B cell (primary cell): Measurements from ENCODE around the gene MAN2A2. TPM values are rescaled to one million over a fixed set of nuclear protein-coding genes. Genes with fewer than 3 reads are reported as not detected.

Source experiments
- ATAC-seq: fragments of 200-7000 bp; cut with Tn5 transposase; one replicate; pipeline ENCODE4 v1.10.0; 2021; ENCODE audit warnings: low read depth, mild to moderate bottlenecking, moderate number of reproducible peaks, moderate library complexity
- CTCF ChIA-PET: fragments of 350-600 bp; sonication (Branson Sonifier 250); formaldehyde crosslinking; loops from one replicate; lab custom pipeline; 2021; ENCODE audit warnings: antibody characterized with exemption, inconsistent platforms; lab: Charles Lee
- POLR2A ChIA-PET: fragments of 350-600 bp; sonication (Branson Sonifier 250); formaldehyde crosslinking; loops from one replicate; lab custom pipeline; 2021; ENCODE audit warnings: antibody characterized with exemption; lab: Charles Lee
- DNase-seq: peaks from one replicate; pipeline ENCODE4 v3.0.0; 2013
- H2AFZ ChIP-seq: 2 replicates; pipeline ENCODE4 v1.6.1; 2012; ENCODE audit warnings: mild to moderate bottlenecking, low read depth, low read length; ENCODE audit not compliant: insufficient read depth, poor library complexity, severe bottlenecking
- H3K27ac ChIP-seq, 2 donors: 1 replicate in 1 of 2; 2 replicates in 1 of 2; pipeline ENCODE4 v1.5.1; 2012 to 2013; ENCODE audit warnings: low read length in 2 of 2, mild to moderate bottlenecking in 2 of 2, moderate library complexity in 1 of 2
- H3K27me3 ChIP-seq, 4 experiments: fragments of 200-600 bp in 1 of 4; sonication (generic) in 1 of 4; replicated peaks in 1 of 4; 1 replicate in 2 of 4; 2 replicates in 2 of 4; pipeline versions ENCODE4 v1.6.1 to v1.7.0; 2013 to 2016; ENCODE audit warnings: low read length in 3 of 4, mild to moderate bottlenecking in 2 of 4, mixed read lengths in 1 of 4, moderate library complexity in 1 of 4; ENCODE audit not compliant: insufficient read depth in 4 of 4, control insufficient read depth in 3 of 4; ENCODE audit errors: control extremely low read depth in 1 of 4
- H3K36me3 ChIP-seq, 2 experiments: replicated peaks in 1 of 2; 1 replicate in 1 of 2; 2 replicates in 1 of 2; pipeline versions ENCODE4 v1.6.1 to v1.7.1; 2013; ENCODE audit warnings: low read length in 1 of 2; ENCODE audit not compliant: insufficient read depth in 2 of 2, control insufficient read depth in 1 of 2; ENCODE audit errors: control extremely low read depth in 1 of 2, extremely low read depth in 1 of 2
- H3K4me1 ChIP-seq, 2 donors: fragments of 200-600 bp in 1 of 2; sonication (generic) in 1 of 2; 1 replicate in 1 of 2; 2 replicates in 1 of 2; pipeline versions ENCODE4 v1.5.1 to v1.6.1; 2013 to 2017; ENCODE audit warnings: low read length in 2 of 2; ENCODE audit not compliant: control insufficient read depth in 2 of 2, insufficient read depth in 2 of 2
- H3K4me2 ChIP-seq: replicated peaks from 2 replicates; pipeline ENCODE3; 2012; ENCODE audit warnings: mild to moderate bottlenecking, low read depth, low read length; ENCODE audit not compliant: poor library complexity, severe bottlenecking
- H3K4me3 ChIP-seq, 5 experiments: fragments of 200-600 bp in 1 of 5; sonication (generic) in 1 of 5; 1 replicate in 3 of 5; 2 replicates in 2 of 5; pipeline versions ENCODE4 v1.5.1 to v1.7.0; 2011 to 2016; ENCODE audit warnings: low read length in 4 of 5, mild to moderate bottlenecking in 4 of 5, low read depth in 2 of 5, control low read depth in 1 of 5, moderate library complexity in 1 of 5; ENCODE audit not compliant: insufficient read depth in 1 of 5; ENCODE audit errors: control extremely low read depth in 1 of 5, extremely low read depth in 1 of 5
- H3K79me2 ChIP-seq: fragments of 200-600 bp; sonication (generic); one replicate; pipeline ENCODE4 v1.6.0; 2016; ENCODE audit warnings: low read length; ENCODE audit not compliant: control insufficient read depth, insufficient read depth
- H3K9ac ChIP-seq: fragments of 200-600 bp; sonication (generic); 2 replicates; pipeline ENCODE4 v1.6.1; 2017; ENCODE audit warnings: mild to moderate bottlenecking, low read length, moderate library complexity
- H3K9me3 ChIP-seq, 3 donors: one replicate each; pipeline versions ENCODE4 v1.6.1 to v1.7.1; 2013; ENCODE audit warnings: low read length in 2 of 3; ENCODE audit not compliant: control insufficient read depth in 2 of 3, insufficient read depth in 1 of 3; ENCODE audit errors: control extremely low read depth in 1 of 3
- H4K20me1 ChIP-seq: 2 replicates; pipeline ENCODE4 v1.6.0; 2012; ENCODE audit warnings: mild to moderate bottlenecking, low read length; ENCODE audit not compliant: insufficient read depth, control insufficient read depth, poor library complexity, severe bottlenecking
- H3K27ac Mint-ChIP-seq: one replicate; pipeline ENCODE4 v1.8.0; 2021; ENCODE audit warnings: mixed read lengths
- H3K27me3 Mint-ChIP-seq: one replicate; pipeline ENCODE4 v1.8.0; 2021; ENCODE audit warnings: mixed read lengths
- H3K4me1 Mint-ChIP-seq: one replicate; pipeline ENCODE4 v1.8.0; 2021; ENCODE audit warnings: mixed read lengths
- H3K4me3 Mint-ChIP-seq: one replicate; pipeline ENCODE4 v1.8.0; 2021; ENCODE audit warnings: mixed read lengths
- H3K9me3 Mint-ChIP-seq: one replicate; pipeline ENCODE4 v1.8.0; 2022; ENCODE audit warnings: mixed read lengths; ENCODE audit not compliant: insufficient read depth
- EZH2 ChIP-seq: IDR thresholded peaks from 2 replicates; pipeline ENCODE4 v1.6.1; 2012; ENCODE audit warnings: borderline replicate concordance, low read depth, mild to moderate bottlenecking, moderate library complexity, low read length; ENCODE audit not compliant: insufficient read depth, poor library complexity, severe bottlenecking
- WGBS: methylation state at CpG from one replicate; pipeline ENCODE4 v1.1.5; 2013; ENCODE audit warnings: missing lambda C conversion rate; ENCODE audit not compliant: insufficient coverage; 5-methylcytosine and 5-hydroxymethylcytosine counted together
- intact Hi-C: fragments of 100-400 bp; cut with micrococcal nuclease; formaldehyde crosslinking; loops from one replicate; pipeline ENCODE4 v1.10.0; 2022
- polyA plus RNA-seq: library from polyadenylated mRNA; depleted of rRNA; stranded (reverse); fragments of >200 nt; gene quantifications from 2 replicates; pipeline ENCODE4 v1.2.3, GENCODE V29; 2012
- total RNA-seq, 2 donors: library from RNA; stranded (reverse); fragments of 120-200 nt in 1 of 2; gene quantifications; 1 replicate in 1 of 2; 2 replicates in 1 of 2; pipeline versions ENCODE4 v1.2.3 to v1.2.4, GENCODE V29; 2013 to 2022
- TF ChIP-seq, protein P1 (sequence below): fragments of 200-600 bp; IDR thresholded peaks from one replicate; pipeline ENCODE4 v1.8.0; 2022; ENCODE audit warnings: antibody characterized with exemption, mild to moderate bottlenecking

Gene MAN2A2
- total and polyA plus RNA-seq, 2 donors (not counting 1 experiment from before 2014, with no cell fraction given): 180 to 234 TPM

DNA sequence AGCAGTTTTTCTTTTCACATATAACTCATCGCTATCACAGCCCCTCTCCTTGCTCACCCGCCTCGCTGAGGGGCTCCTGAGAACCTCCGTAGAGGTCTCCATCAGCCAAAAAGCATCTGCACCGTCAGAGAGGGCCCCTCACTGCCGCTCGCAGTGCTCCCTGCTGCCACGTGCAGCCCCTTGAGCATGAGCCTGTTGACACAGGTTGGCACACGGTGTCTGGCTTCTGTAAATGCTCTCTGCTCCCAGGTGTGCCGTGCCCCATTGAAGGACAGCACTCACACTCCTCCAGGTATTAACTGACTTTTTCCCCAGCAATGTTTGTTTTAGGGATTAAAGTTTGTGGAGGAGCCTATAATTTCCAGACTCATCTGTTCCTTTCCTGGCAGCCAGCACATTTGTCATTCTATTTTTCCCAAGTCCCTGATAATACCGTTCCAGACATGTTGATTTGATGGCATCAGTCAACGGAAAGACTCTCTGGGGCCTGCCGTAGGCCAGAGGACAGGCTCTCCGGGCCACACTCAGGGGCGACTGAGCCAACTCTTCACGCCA lies 36.9 kb upstream of the MAN2A2 start:
- Histone ChIP-seq H3K79me2 (no peaks in the 10 kb centered on the region), H3K4me1 (peaks cover 20 to 32% of the 10 kb centered on the region in 2 donors), H3K27me3 (no peaks in the 10 kb centered on the region), H3K27ac (no peak overlapping the region), H2AFZ (no peak overlapping the region), H3K4me2 (no peak overlapping the region), H3K9me3 (no peaks in the 10 kb centered on the region), H3K9ac (no peak overlapping the region), H3K36me3 (no peaks in the 10 kb centered on the region), H4K20me1 (no peaks in the 10 kb centered on the region), H3K4me3 (no peak overlapping the region)
- H3K27ac Mint-ChIP-seq: no peak overlapping the region
- H3K27me3 Mint-ChIP-seq: no peaks in the 10 kb centered on the region
- ChIA-PET CTCF (no interaction called here), POLR2A (no interaction called here)
- DNase-seq: no peak
- H3K4me1 Mint-ChIP-seq: peaks cover 33% of the 10 kb centered on the region
- no peak overlapping the region for H3K4me3 Mint-ChIP-seq
- intact Hi-C loops: no loop called here
- WGBS: 91% methylated on average over 15 of the region's 16 CpGs
- TF ChIP-seq EZH2: no peak
- TF ChIP-seq, protein P1, sequence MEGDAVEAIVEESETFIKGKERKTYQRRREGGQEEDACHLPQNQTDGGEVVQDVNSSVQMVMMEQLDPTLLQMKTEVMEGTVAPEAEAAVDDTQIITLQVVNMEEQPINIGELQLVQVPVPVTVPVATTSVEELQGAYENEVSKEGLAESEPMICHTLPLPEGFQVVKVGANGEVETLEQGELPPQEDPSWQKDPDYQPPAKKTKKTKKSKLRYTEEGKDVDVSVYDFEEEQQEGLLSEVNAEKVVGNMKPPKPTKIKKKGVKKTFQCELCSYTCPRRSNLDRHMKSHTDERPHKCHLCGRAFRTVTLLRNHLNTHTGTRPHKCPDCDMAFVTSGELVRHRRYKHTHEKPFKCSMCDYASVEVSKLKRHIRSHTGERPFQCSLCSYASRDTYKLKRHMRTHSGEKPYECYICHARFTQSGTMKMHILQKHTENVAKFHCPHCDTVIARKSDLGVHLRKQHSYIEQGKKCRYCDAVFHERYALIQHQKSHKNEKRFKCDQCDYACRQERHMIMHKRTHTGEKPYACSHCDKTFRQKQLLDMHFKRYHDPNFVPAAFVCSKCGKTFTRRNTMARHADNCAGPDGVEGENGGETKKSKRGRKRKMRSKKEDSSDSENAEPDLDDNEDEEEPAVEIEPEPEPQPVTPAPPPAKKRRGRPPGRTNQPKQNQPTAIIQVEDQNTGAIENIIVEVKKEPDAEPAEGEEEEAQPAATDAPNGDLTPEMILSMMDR: no peak
- no peaks in the 10 kb centered on the region for H3K9me3 Mint-ChIP-seq
- ATAC-seq: no peak

DNA sequence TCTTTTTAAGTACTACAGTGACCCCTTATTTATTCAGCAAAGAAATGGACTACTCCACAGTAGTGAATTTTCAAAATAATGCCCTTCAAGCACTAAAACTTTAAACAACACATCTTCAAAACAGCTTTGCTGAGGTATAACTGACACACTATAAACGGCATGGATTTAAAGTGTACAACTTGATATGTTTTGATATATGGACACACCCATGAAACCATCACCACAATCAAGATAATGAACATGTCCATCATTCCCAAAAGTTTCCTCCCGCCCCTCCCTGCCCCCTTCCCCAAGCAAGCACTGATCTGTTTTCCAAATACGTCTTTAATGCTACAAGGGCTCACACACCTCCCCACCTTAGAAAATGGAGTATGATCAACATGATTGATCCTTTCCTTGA lies 36.3 kb upstream of the MAN2A2 start:
- Histone ChIP-seq H3K9ac (no peak overlapping the region), H3K36me3 (no peaks in the 10 kb centered on the region), H3K4me1 (peaks cover 20 to 32% of the 10 kb centered on the region in 2 donors), H4K20me1 (no peaks in the 10 kb centered on the region), H3K79me2 (no peaks in the 10 kb centered on the region), H3K4me2 (no peak overlapping the region), H3K4me3 (no peak overlapping the region), H2AFZ (no peak overlapping the region), H3K27ac (no peak overlapping the region), H3K9me3 (no peaks in the 10 kb centered on the region), H3K27me3 (no peaks in the 10 kb centered on the region)
- Mint-ChIP-seq H3K9me3 (no peaks in the 10 kb centered on the region), H3K4me1 (peaks cover 33% of the 10 kb centered on the region), H3K27me3 (no peaks in the 10 kb centered on the region), H3K27ac (no peak overlapping the region), H3K4me3 (no peak overlapping the region)
- intact Hi-C loops: no loop called here
- DNase-seq (no peak), ATAC-seq (no peak)
- ChIA-PET POLR2A (interaction anchor here (0.6 kb wide), 2 partner anchors 12 to 339 kb away, joined by 4 to 5 read pairs; no protein-coding TSS in a partner anchor), CTCF (interaction anchor here (1.6 kb wide), 1 partner anchor 48 kb away, joined by 4 read pairs; no protein-coding TSS in a partner anchor)
- TF ChIP-seq, protein P1: no peak
- no peak for TF ChIP-seq EZH2
- 100% methylated on average over 2 of the region's 3 CpGs for WGBS
